Measurements from ENCODE around the gene RNASEH1.

DNA sequence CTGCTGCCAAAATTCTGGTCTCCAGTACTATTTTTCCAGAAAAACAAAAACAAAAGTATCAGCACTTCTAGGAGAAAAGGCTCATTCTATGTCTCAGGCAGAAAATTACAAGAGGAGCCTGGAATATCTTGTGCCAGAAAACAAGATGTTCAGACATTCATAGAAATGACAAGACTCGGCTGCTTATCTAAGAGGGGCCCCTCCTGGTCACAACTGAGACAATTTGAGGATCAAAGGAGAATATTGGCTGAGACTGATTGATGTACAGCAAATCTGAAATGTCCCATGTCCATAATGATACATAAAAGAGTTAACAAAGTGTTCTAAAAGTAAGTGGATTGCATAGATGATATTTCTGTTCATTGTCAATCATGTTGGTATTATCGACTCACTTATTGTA, 14.5 kb upstream of the RNASEH1 start:
- TF ChIP-seq, protein P1, sequence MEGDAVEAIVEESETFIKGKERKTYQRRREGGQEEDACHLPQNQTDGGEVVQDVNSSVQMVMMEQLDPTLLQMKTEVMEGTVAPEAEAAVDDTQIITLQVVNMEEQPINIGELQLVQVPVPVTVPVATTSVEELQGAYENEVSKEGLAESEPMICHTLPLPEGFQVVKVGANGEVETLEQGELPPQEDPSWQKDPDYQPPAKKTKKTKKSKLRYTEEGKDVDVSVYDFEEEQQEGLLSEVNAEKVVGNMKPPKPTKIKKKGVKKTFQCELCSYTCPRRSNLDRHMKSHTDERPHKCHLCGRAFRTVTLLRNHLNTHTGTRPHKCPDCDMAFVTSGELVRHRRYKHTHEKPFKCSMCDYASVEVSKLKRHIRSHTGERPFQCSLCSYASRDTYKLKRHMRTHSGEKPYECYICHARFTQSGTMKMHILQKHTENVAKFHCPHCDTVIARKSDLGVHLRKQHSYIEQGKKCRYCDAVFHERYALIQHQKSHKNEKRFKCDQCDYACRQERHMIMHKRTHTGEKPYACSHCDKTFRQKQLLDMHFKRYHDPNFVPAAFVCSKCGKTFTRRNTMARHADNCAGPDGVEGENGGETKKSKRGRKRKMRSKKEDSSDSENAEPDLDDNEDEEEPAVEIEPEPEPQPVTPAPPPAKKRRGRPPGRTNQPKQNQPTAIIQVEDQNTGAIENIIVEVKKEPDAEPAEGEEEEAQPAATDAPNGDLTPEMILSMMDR (IDR thresholded peaks at IDR 0.05), result no peak
- TF ChIP-seq POLR2AphosphoS5 (IDR thresholded peaks at IDR 0.05), result no peak
